ENCODE measurements around the gene BPIFB2. TPM values are rescaled to one million over a fixed set of nuclear protein-coding genes. Genes with fewer than 3 reads are reported as not detected.

BPIFB2 gene
- polyA plus RNA-seq, 3 donors = not detected

GRCh38 chr20:32984196-32984595 is 23.3 kb upstream of the BPIFB2 start:
- no peak overlapping the region for H3K4me2 ChIP-seq (replicated peaks; ENCODE audit: extremely low read depth, low read length, poor library complexity, severe bottlenecking)
- Mint-ChIP-seq H3K4me3 (no peak overlapping the region), H3K4me1 (no peaks in the 10 kb centered on the region), H3K36me3 (no peaks in the 10 kb centered on the region), H3K9me3 (no peaks in the 10 kb centered on the region), H3K27me3 (ENCODE audit: low read depth in 3 of 3) (peaks cover 0 to 3% (median 1%) of the 10 kb centered on the region in 3 donors), H3K27ac (no peak overlapping the region)
- no peaks in the 10 kb centered on the region for H3K36me3 ChIP-seq (replicated peaks in 1 of 2; ENCODE audit: control insufficient read depth in 1 of 2, insufficient read depth in 2 of 2, low read length in 2 of 2)
- no peak overlapping the region for H3K4me3 ChIP-seq (replicated peaks in 1 of 3; ENCODE audit: low read depth in 2 of 3, low read length in 3 of 3)
- no peak for TF ChIP-seq CTCF (IDR thresholded peaks at IDR 0.05)
- no peaks in the 10 kb centered on the region for H3K9me3 ChIP-seq (replicated peaks in 1 of 2; ENCODE audit: control insufficient read depth in 1 of 2, insufficient read depth in 1 of 2, low read length in 2 of 2)
- H2AFZ ChIP-seq (ENCODE audit: insufficient read depth, low read depth, low read length, poor library complexity, severe bottlenecking) = no peak overlapping the region
- no peaks in the 10 kb centered on the region for H4K20me1 ChIP-seq (ENCODE audit: insufficient read depth, low read length)
- WGBS (ENCODE audit: insufficient coverage) = no CpG with 5 or more reads among the region's 7 CpGs
- no peak overlapping the region for H3K27ac ChIP-seq (ENCODE audit: low read depth in 1 of 2, low read length in 2 of 2)
- DNase-seq = no peak
- intact Hi-C loops (cut with micrococcal nuclease) = no loop called here
- H3K4me1 ChIP-seq (ENCODE audit: control insufficient read depth in 1 of 2, insufficient read depth in 2 of 2, low read length in 2 of 2) = no peaks in the 10 kb centered on the region
- no peaks in the 10 kb centered on the region for H3K27me3 ChIP-seq (ENCODE audit: control insufficient read depth in 2 of 2, insufficient read depth in 2 of 2, low read length in 2 of 2)
- no peak overlapping the region for H3K9ac ChIP-seq (ENCODE audit: insufficient read depth, low read length, poor library complexity, severe bottlenecking)
- no peaks in the 10 kb centered on the region for H3K79me2 ChIP-seq (ENCODE audit: insufficient read depth, low read length)

- Histone ChIP-seq H4K20me1 (ENCODE audit: insufficient read depth, low read length) (no peaks in the 10 kb centered on the region), H3K4me2 (replicated peaks; ENCODE audit: extremely low read depth, low read length, poor library complexity, severe bottlenecking) (no peak overlapping the region), H3K9me3 (replicated peaks in 1 of 2; ENCODE audit: control insufficient read depth in 1 of 2, insufficient read depth in 1 of 2, low read length in 2 of 2) (no peaks in the 10 kb centered on the region), H3K27ac (ENCODE audit: low read depth in 1 of 2, low read length in 2 of 2) (no peak overlapping the region), H3K4me1 (ENCODE audit: control insufficient read depth in 1 of 2, insufficient read depth in 2 of 2, low read length in 2 of 2) (no peaks in the 10 kb centered on the region), H2AFZ (ENCODE audit: insufficient read depth, low read depth, low read length, poor library complexity, severe bottlenecking) (no peak overlapping the region), H3K4me3 (replicated peaks in 1 of 3; ENCODE audit: low read depth in 2 of 3, low read length in 3 of 3) (no peak overlapping the region), H3K79me2 (ENCODE audit: insufficient read depth, low read length) (no peaks in the 10 kb centered on the region), H3K27me3 (ENCODE audit: control insufficient read depth in 2 of 2, insufficient read depth in 2 of 2, low read length in 2 of 2) (no peaks in the 10 kb centered on the region), H3K9ac (ENCODE audit: insufficient read depth, low read length, poor library complexity, severe bottlenecking) (no peak overlapping the region), H3K36me3 (replicated peaks in 1 of 2; ENCODE audit: control insufficient read depth in 1 of 2, insufficient read depth in 2 of 2, low read length in 2 of 2) (no peaks in the 10 kb centered on the region)
- no peak for TF ChIP-seq CTCF (IDR thresholded peaks at IDR 0.05)
- no peak overlapping the region for H3K4me3 Mint-ChIP-seq
- no peaks in the 10 kb centered on the region for H3K36me3 Mint-ChIP-seq
- no peaks in the 10 kb centered on the region for H3K9me3 Mint-ChIP-seq
- DNase-seq = no peak
- H3K27me3 Mint-ChIP-seq (ENCODE audit: low read depth in 3 of 3) = peaks cover 0 to 3% (median 1%) of the 10 kb centered on the region in 3 donors
- no peaks in the 10 kb centered on the region for H3K4me1 Mint-ChIP-seq
- intact Hi-C loops (cut with micrococcal nuclease) = no loop called here
- WGBS (ENCODE audit: insufficient coverage) = 94% methylated on average over 6 of the region's 9 CpGs
- H3K27ac Mint-ChIP-seq = no peak overlapping the region
Measured at GRCh38 chr20:32984631-32985354, 22.7 kb upstream of the BPIFB2 start.

Measured in CD14-positive monocyte (primary cell).